Activated B cell treated with CpG ODN at 0.5 μM for 24 hours (primary cell): ENCODE results near the gene CCL1. TPM values are rescaled to one million over a fixed set of nuclear protein-coding genes. Genes with fewer than 3 reads are reported as not detected.

Experiments used
- ATAC-seq: fragments of 200-7000 bp; cut with Tn5 transposase; one replicate; pipeline ENCODE4 v1.10.0; 2021; ENCODE audit warnings: low read depth, mild to moderate bottlenecking, moderate library complexity
- CTCF ChIA-PET: fragments of 350-600 bp; sonication (Branson Sonifier 250); formaldehyde crosslinking; loops from one replicate; lab custom pipeline; 2021; ENCODE audit warnings: antibody characterized with exemption; lab: Charles Lee
- POLR2A ChIA-PET: fragments of 350-600 bp; sonication (Branson Sonifier 250); formaldehyde crosslinking; loops from one replicate; lab custom pipeline; 2021; ENCODE audit warnings: antibody characterized with exemption; lab: Charles Lee
- DNase-seq: peaks from one replicate; pipeline ENCODE4 v3.0.0; 2022
- H3K27ac Mint-ChIP-seq: one replicate; pipeline ENCODE4 v1.8.0; 2020; ENCODE audit warnings: mixed read lengths
- H3K27me3 Mint-ChIP-seq: one replicate; pipeline ENCODE4 v1.8.0; 2021; ENCODE audit warnings: mixed read lengths
- H3K36me3 Mint-ChIP-seq: one replicate; pipeline ENCODE4 v1.8.0; 2021; ENCODE audit warnings: low read depth, mixed read lengths
- H3K4me1 Mint-ChIP-seq: one replicate; pipeline ENCODE4 v1.8.0; 2021; ENCODE audit warnings: mixed read lengths
- H3K4me3 Mint-ChIP-seq: one replicate; pipeline ENCODE4 v1.8.0; 2020; ENCODE audit warnings: mild to moderate bottlenecking, mixed read lengths
- H3K9me3 Mint-ChIP-seq: one replicate; pipeline ENCODE4 v1.8.0; 2020; ENCODE audit warnings: mixed read lengths
- intact Hi-C: fragments of 100-400 bp; cut with micrococcal nuclease; formaldehyde crosslinking; loops from one replicate; pipeline ENCODE4 v1.15.1; 2024
- total RNA-seq: library from RNA; stranded (reverse); gene quantifications from 2 replicates; pipeline ENCODE4 v1.2.3, GENCODE V29; 2022
- TF ChIP-seq, protein P1 (sequence below): fragments of 200-600 bp; IDR thresholded peaks from one replicate; pipeline ENCODE4 v1.8.0; 2022; ENCODE audit warnings: antibody characterized with exemption, mild to moderate bottlenecking

CCL1 gene
- total RNA-seq, 1 donor from 2014 or later, result not detected

DNA sequence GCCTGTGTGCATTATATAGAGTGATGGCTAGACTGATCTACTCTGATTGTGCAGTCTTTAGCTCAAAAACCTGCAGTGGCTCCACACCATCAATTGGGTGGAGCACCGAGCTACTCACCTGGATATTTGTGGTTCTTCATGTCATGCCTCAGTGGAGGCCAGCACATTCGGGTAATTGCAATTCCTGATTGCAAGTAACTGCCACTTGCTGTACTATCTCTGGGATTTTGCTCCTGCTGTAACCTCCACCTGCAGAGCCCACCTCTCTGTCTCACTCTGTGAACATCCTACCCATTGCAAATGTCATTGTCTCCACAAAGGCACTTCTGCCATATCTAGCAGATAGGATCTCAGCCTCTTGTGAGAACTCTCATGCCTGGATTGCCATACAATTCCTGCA lies 1.7 kb upstream of the CCL1 start:
- no peak for DNase-seq
- no peaks in the 10 kb centered on the region for H3K36me3 Mint-ChIP-seq
- no peak for ATAC-seq
- intact Hi-C loops, result loop anchor here (5.0 kb wide), 2 partner anchors 437 to 587 kb away; no protein-coding TSS in a partner anchor
- H3K27ac Mint-ChIP-seq, result no peak overlapping the region
- TF ChIP-seq, protein P1, sequence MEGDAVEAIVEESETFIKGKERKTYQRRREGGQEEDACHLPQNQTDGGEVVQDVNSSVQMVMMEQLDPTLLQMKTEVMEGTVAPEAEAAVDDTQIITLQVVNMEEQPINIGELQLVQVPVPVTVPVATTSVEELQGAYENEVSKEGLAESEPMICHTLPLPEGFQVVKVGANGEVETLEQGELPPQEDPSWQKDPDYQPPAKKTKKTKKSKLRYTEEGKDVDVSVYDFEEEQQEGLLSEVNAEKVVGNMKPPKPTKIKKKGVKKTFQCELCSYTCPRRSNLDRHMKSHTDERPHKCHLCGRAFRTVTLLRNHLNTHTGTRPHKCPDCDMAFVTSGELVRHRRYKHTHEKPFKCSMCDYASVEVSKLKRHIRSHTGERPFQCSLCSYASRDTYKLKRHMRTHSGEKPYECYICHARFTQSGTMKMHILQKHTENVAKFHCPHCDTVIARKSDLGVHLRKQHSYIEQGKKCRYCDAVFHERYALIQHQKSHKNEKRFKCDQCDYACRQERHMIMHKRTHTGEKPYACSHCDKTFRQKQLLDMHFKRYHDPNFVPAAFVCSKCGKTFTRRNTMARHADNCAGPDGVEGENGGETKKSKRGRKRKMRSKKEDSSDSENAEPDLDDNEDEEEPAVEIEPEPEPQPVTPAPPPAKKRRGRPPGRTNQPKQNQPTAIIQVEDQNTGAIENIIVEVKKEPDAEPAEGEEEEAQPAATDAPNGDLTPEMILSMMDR, result no peak
- peaks cover 5% of the 10 kb centered on the region for H3K4me1 Mint-ChIP-seq
- H3K27me3 Mint-ChIP-seq, result peaks cover 20% of the 10 kb centered on the region
- CTCF ChIA-PET, result interaction anchor here (1.1 to 1.2 kb wide), 2 partner anchors 164 to 167 kb away, joined by 3 to 5 read pairs; no protein-coding TSS in a partner anchor
- no peaks in the 10 kb centered on the region for H3K9me3 Mint-ChIP-seq
- H3K4me3 Mint-ChIP-seq, result no peak overlapping the region
- POLR2A ChIA-PET, result no interaction called here

DNA sequence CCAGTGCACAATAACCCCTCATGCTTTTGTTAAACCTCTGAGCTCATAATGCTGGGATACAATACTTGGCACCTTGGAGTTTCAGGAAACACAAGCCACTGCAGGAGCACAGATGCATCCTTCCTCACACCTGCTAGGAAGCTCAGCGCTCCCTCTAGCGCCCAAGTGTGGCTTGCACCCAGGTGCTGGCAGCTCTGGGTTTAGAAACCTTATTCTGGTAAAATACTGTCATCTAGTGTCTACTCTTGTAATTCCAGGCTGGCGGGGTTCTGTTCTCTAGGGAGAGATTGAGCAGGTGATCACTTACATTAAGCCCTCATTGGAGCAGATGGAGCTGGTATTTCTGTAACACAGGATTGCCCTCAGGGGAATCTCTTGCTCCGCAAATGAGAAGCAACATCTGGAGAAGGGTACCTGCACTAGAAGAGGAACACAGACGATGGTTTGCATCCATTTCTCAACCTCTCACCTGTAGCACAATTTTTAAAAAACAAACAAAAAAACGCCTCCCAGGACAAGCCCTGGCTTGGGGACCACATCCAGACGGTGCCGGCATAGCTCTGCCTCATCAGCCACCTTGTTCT lies 1.5 kb downstream of the CCL1 start:
- CTCF ChIA-PET, result interaction anchor here (0.6 to 4.8 kb wide), 23 partner anchors 8 to 728 kb away, joined by 3 to 173 read pairs (median 5); no protein-coding TSS in a partner anchor
- no peak overlapping the region for H3K4me3 Mint-ChIP-seq
- H3K9me3 Mint-ChIP-seq, result no peaks in the 10 kb centered on the region
- peak; percentile 96 for ATAC-seq
- peaks cover 5% of the 10 kb centered on the region for H3K4me1 Mint-ChIP-seq
- peaks cover 13% of the 10 kb centered on the region for H3K27me3 Mint-ChIP-seq
- DNase-seq, result peak; percentile 59
- TF ChIP-seq, protein P1, result peak; percentile 93
- no peak overlapping the region for H3K27ac Mint-ChIP-seq
- intact Hi-C loops, result loop anchor here (1.0 to 5.0 kb wide), 4 partner anchors 161 to 584 kb away; no protein-coding TSS in a partner anchor
- no peaks in the 10 kb centered on the region for H3K36me3 Mint-ChIP-seq
- POLR2A ChIA-PET, result interaction anchor here (0.7 to 0.8 kb wide), 2 partner anchors 161 to 189 kb away, joined by 3 read pairs; no protein-coding TSS in a partner anchor

DNA sequence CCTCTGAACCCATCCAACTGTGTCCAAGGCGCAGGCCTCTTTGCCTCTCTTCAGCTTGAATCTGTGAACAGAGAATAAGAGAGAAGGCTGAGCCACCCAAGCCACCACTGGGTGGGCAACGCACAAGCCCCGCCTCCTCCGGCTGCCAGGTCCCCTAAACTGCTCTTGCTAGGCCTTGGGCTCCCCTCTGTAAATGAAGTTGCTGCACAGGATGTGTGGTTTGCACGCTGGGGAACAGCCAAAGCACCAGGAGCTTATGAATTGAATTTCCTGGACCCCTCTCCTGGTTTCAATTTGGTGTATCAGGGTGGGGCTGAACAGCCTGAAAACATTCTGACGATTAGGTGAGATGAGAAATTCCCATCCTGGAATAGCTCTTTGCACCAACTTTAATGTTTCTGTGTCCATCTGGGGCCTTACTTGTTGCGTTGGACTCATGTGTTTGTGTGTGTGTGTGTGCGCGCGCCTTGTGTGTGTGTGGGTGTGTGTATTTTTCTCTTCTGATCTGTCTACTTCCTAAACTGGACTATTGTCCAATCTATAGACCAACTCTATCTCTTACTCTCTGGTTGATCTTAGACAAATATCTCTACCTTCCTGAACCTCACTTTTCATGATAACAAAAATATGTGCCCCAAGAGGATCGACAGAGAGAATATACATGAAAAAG lies 2.3 kb downstream of the CCL1 start:
- TF ChIP-seq, protein P1, result no peak
- intact Hi-C loops, result loop anchor here (1.0 to 5.0 kb wide), 4 partner anchors 160 to 583 kb away; no protein-coding TSS in a partner anchor
- Mint-ChIP-seq H3K4me1 (peaks cover 5% of the 10 kb centered on the region), H3K27me3 (peaks cover 13% of the 10 kb centered on the region), H3K27ac (no peak overlapping the region), H3K36me3 (no peaks in the 10 kb centered on the region), H3K9me3 (no peaks in the 10 kb centered on the region), H3K4me3 (no peak overlapping the region)
- ATAC-seq (no peak), DNase-seq (no peak)
- POLR2A ChIA-PET, result interaction anchor here (0.7 kb wide), 1 partner anchor 160 kb away, joined by 3 read pairs; no protein-coding TSS in a partner anchor
- CTCF ChIA-PET, result interaction anchor here (0.6 to 4.8 kb wide), 24 partner anchors 8 to 729 kb away, joined by 3 to 173 read pairs (median 5); no protein-coding TSS in a partner anchor

DNA sequence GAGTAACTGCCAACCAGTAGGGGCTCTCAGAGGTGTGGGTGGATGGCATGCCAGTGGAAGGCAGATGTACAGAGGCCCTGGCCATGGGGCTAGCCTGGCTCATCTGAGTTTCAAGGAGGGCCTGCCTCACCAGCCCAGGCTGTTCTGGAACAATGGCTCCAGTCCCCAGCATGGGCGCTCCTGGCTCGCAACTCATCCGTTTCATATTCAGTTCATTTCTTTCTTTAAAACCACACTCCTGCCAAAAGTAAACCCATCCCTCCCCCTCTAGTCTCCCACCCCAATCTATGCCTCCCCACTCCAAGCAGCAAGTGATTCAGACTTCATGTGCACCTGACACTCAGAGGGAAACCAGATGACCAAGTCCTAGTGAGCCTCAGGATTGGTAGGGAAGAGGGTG lies 4.4 kb downstream of the CCL1 start:
- ChIA-PET CTCF (no interaction called here), POLR2A (no interaction called here)

More for the DNA sequence above, 4.4 kb downstream of the CCL1 start:
- DNase-seq (no peak), ATAC-seq (no peak)
- H3K36me3 Mint-ChIP-seq, result no peaks in the 10 kb centered on the region
- intact Hi-C loops, result no loop called here
- H3K27me3 Mint-ChIP-seq, result peaks cover 7% of the 10 kb centered on the region
- TF ChIP-seq, protein P1, result no peak
- no peak overlapping the region for H3K4me3 Mint-ChIP-seq
- no peaks in the 10 kb centered on the region for H3K4me1 Mint-ChIP-seq
- H3K9me3 Mint-ChIP-seq, result peaks cover 4% of the 10 kb centered on the region
- no peak overlapping the region for H3K27ac Mint-ChIP-seq
